A549 (cell line): ENCODE measurements around the gene DNAJC18. TPM values are rescaled to one million over a fixed set of nuclear protein-coding genes. Genes with fewer than 3 reads are reported as not detected.
"Not testable (repeated sequence)": the region's sequence is repeated elsewhere in the genome, so short reads cannot be mapped to it uniquely, and the experiment has no call there.

Experiments
- ATAC-seq, 2 experiments: fragments of 200-7000 bp in 1 of 2; fragments of >200 bp in 1 of 2; cut with Nextera tagmentation in 1 of 2; cut with Tn5 transposase in 1 of 2; 3 replicates each; pipeline versions ENCODE4 v1.8.0 to v1.9.1; 2018 to 2020; ENCODE audit warnings: mild to moderate bottlenecking in 1 of 2, moderate library complexity in 1 of 2
- CTCF ChIA-PET: fragments of 300-600 bp; sonication (Branson Sonifier 250); formaldehyde crosslinking; extraction: SDS; loops from one replicate; lab custom pipeline; 2021; ENCODE audit warnings: antibody characterized with exemption, inconsistent platforms; lab: Yijun Ruan, JAX
- POLR2A ChIA-PET: fragments of 350-600 bp; formaldehyde crosslinking; extraction: SDS; loops from one replicate; lab custom pipeline; 2021; ENCODE audit warnings: antibody characterized with exemption, inconsistent platforms; lab: Yijun Ruan, JAX
- DNase-seq, 2 experiments: peaks; one replicate each; pipeline versions ENCODE4 v3.0.0 to v3.0.0-alpha.2; 2011 to 2016; ENCODE audit warnings: low read depth in 1 of 2, low spot score in 1 of 2
- FAIRE-seq: peaks from 2 replicates; lab custom pipeline; 2011; peaks lifted over from hg19 to GRCh38; lab: Jason Lieb, UNC
- H3K27ac ChIP-seq, 2 experiments: fragments of >200 bp; sonication (Bioruptor Twin); formaldehyde crosslinking; 3 replicates each; pipeline ENCODE4 v1.5.1; 2016 to 2017
- H3K4me1 ChIP-seq: fragments of >200 bp; sonication (Bioruptor Twin); formaldehyde crosslinking; 3 replicates; pipeline ENCODE4 v1.6.1; 2016
- H3K4me2 ChIP-seq: fragments of >200 bp; sonication (Bioruptor Twin); formaldehyde crosslinking; 3 replicates; pipeline ENCODE4 v1.6.1; 2016
- H3K4me3 ChIP-seq: fragments of >200 bp; sonication (Bioruptor Twin); formaldehyde crosslinking; 3 replicates; pipeline ENCODE4 v1.5.1; 2016
- H3K9me3 ChIP-seq: fragments of >200 bp; sonication (Bioruptor Twin); formaldehyde crosslinking; 3 replicates; pipeline ENCODE4 v1.6.1; 2016
- CBX8 ChIP-seq: fragments of 200-600 bp; sonication (generic); IDR thresholded peaks from 2 replicates; pipeline ENCODE4 v1.6.1; 2016
- CEBPB ChIP-seq, 2 experiments: fragments of >200 bp in 1 of 2; sonication (Bioruptor Twin) in 1 of 2; formaldehyde crosslinking in 1 of 2; IDR thresholded peaks; 2 replicates each; pipeline ENCODE4 v1.6.1; 2012 to 2016
- CHD2 ChIP-seq: fragments of 150-350 bp; IDR thresholded peaks from 2 replicates; pipeline ENCODE4 v1.6.1; 2014; ENCODE audit warnings: low read length; ENCODE audit not compliant: partially characterized antibody
- EHF ChIP-seq: fragments of 250-450 bp; sonication (Bioruptor Pico); IDR thresholded peaks from 2 replicates; pipeline ENCODE4 v1.5.0; 2020; ENCODE audit warnings: mild to moderate bottlenecking
- EHMT2 ChIP-seq: fragments of 200-600 bp; sonication (generic); IDR thresholded peaks from 2 replicates; pipeline ENCODE4 v1.6.1; 2016; ENCODE audit warnings: antibody characterized with exemption, low read depth, mild to moderate bottlenecking, moderate library complexity
- EP300 ChIP-seq, 2 experiments: fragments of >200 bp; sonication (Bioruptor Twin); formaldehyde crosslinking; IDR thresholded peaks; 2 replicates in 1 of 2; 3 replicates in 1 of 2; pipeline ENCODE4 v1.6.1; 2016 to 2017
- FOSB ChIP-seq: fragments of 250-450 bp; sonication (Bioruptor Pico); IDR thresholded peaks from 2 replicates; pipeline ENCODE4 v1.5.0; 2020; ENCODE audit warnings: mild to moderate bottlenecking, moderate library complexity
- HOXB5 ChIP-seq: fragments of 250-450 bp; sonication (Bioruptor Pico); IDR thresholded peaks from 2 replicates; pipeline ENCODE4 v1.5.0; 2020; ENCODE audit warnings: mild to moderate bottlenecking, moderate library complexity
- JUN ChIP-seq, 2 experiments: fragments of >200 bp; sonication (Bioruptor Twin); formaldehyde crosslinking; IDR thresholded peaks; 2 replicates in 1 of 2; 3 replicates in 1 of 2; pipeline ENCODE4 v1.6.1; 2016 to 2017
- MAZ ChIP-seq: fragments of 150-350 bp; IDR thresholded peaks from 2 replicates; pipeline ENCODE4 v1.6.1; 2014; ENCODE audit warnings: antibody characterized with exemption, low read depth, low read length, borderline replicate concordance
- NR3C1 ChIP-seq: fragments of >200 bp; sonication (Bioruptor Twin); formaldehyde crosslinking; IDR thresholded peaks from 3 replicates; pipeline ENCODE4 v1.6.1; 2017
- PHF8 ChIP-seq: fragments of 200-600 bp; sonication (generic); IDR thresholded peaks from 2 replicates; pipeline ENCODE4 v1.6.1; 2016; ENCODE audit warnings: low read depth, mild to moderate bottlenecking, antibody characterized with exemption, moderate library complexity, borderline replicate concordance
- RFX5 ChIP-seq: fragments of 450-650 bp; IDR thresholded peaks from 2 replicates; pipeline ENCODE4 v1.7.1; 2014; ENCODE audit warnings: antibody characterized with exemption, mild to moderate bottlenecking, moderate library complexity
- RNF2 ChIP-seq: fragments of 200-600 bp; sonication (generic); IDR thresholded peaks from 2 replicates; pipeline ENCODE4 v1.6.1; 2016; ENCODE audit warnings: low read depth, mild to moderate bottlenecking, antibody characterized with exemption, moderate library complexity, borderline replicate concordance
- SMC3 ChIP-seq: fragments of >200 bp; sonication (Bioruptor Twin); formaldehyde crosslinking; IDR thresholded peaks from 3 replicates; pipeline ENCODE4 v1.6.1; 2018; ENCODE audit warnings: inconsistent platforms
- TFCP2L1 ChIP-seq: fragments of 250-450 bp; sonication (Bioruptor Pico); IDR thresholded peaks from 2 replicates; pipeline ENCODE4 v1.5.0; 2021; ENCODE audit warnings: mild to moderate bottlenecking
- TP53 ChIP-seq: fragments of 250-450 bp; sonication (Bioruptor Pico); IDR thresholded peaks from 2 replicates; pipeline ENCODE4 v1.5.0; 2021; ENCODE audit warnings: mild to moderate bottlenecking, moderate library complexity
- WGBS: methylation state at CpG from one replicate; pipeline ENCODE4 v1.1.6; 2017; ENCODE audit errors: missing lambda C conversion rate; 5-methylcytosine and 5-hydroxymethylcytosine counted together
- polyA plus RNA-seq, 4 experiments: library from polyadenylated mRNA; depleted of rRNA in 3 of 4; stranded (reverse); fragments of >200 nt; fragmentation: RNase III in 1 of 4; extraction: RNeasy Plus Mini Kit Qiagen cat#74134 plus additional on column Dnase treatment in 1 of 4; gene quantifications; 2 replicates in 3 of 4; 3 replicates in 1 of 4; pipeline ENCODE4 v1.2.3, GENCODE V29; 2011 to 2017
- TF ChIP-seq, protein P1 (sequence below): IDR thresholded peaks from 2 replicates; pipeline ENCODE4 v1.6.1; 2012
- TF ChIP-seq, protein P2 (sequence below): fragments of 450-650 bp; IDR thresholded peaks from 2 replicates; pipeline ENCODE4 v1.6.1; 2014; ENCODE audit warnings: antibody characterized with exemption
- TF ChIP-seq, protein P3 (sequence below): fragments of 250-450 bp; sonication (Bioruptor Pico); IDR thresholded peaks from 2 replicates; pipeline ENCODE4 v1.5.0; 2020; ENCODE audit warnings: low read depth, mild to moderate bottlenecking, moderate library complexity

The DNAJC18 gene
- polyA plus RNA-seq, 2 of the 4 experiments (the other 2 are of a cell fraction), result 5.3 TPM

DNA sequence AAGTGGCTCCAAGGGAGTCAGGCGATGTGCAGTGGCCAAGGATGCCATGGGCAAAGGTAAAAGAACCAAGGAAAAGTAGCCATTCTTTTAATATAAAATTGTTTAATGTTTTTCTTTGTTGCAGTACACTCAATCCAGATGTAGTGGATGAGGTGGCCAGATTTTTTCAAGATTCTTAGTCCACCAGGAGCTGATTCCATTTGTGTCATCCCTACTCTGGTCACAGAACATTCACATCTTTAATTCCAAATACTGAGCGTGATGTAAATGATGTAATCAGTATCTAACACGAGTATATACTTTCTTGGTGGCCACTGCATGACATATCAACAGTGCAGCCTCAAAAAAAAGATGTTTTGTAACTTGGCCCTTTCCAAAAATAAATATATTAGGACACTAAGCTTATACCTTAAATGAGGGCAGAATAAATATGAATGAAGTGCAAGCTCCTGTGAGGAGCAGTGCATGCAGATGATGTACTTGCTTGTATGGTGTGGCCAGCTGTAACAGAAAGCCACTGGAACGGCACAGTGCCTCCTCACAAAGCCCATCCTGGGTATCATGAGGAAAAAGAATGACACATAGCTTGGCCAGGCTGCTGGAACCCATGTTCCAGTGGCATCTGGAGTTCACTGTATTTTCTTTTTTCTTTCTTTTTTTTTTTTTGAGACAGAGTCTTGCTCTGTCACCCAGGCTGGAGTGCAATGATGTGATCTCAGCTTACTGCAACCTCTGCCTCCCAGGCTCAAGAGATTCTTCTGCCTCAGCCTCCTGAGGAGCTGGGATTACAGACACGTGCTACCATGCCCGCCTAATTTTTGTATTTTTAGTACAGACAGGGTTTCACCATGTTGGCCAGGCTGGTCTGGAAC is 29.0 kb downstream of the DNAJC18 start:
- FAIRE-seq, result no peak
- WGBS, result 52% methylated on average over 6 of the region's 6 CpGs
- POLR2A ChIA-PET, result interaction anchor here (1.5 kb wide), 1 partner anchor 151 kb away, joined by 3 read pairs; the partner anchor contains the start of gene UBE2D2

DNA sequence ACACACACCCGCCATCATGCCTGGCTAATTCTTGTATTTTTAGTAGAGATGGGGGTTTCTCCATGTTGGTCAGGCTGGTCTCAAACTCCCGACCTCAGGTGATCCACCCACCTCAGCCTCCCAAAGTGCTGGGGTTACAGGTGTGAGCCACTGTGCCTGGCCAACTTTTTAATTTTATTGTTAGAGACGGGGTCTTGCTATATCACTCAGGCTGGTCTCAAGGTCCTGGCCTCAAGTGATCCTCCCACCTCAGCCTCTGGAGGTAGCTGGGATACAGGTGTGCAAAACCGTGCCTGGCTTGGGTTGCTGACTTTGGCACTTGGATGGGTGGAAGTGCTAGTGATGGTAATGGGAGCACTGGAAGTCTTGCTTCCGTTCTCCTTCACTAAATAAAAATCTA is 30.2 kb downstream of the DNAJC18 start:
- H3K4me2 ChIP-seq, H3K27ac ChIP-seq, FAIRE-seq, DNase-seq, ATAC-seq, H3K4me1 ChIP-seq, POLR2A ChIA-PET, H3K9me3 ChIP-seq, H3K4me3 ChIP-seq: not testable (repeated sequence)
- WGBS, result 77% methylated on average over 5 of the region's 5 CpGs
- CTCF ChIA-PET, result interaction anchor here (1.5 to 4.9 kb wide), 4 partner anchors 12 to 356 kb away, joined by 4 to 57 read pairs (median 10); no protein-coding TSS in a partner anchor

More for the DNA sequence above, 29.0 kb downstream of the DNAJC18 start:
- no peak overlapping the region for H3K4me2 ChIP-seq
- TF ChIP-seq, protein P1, sequence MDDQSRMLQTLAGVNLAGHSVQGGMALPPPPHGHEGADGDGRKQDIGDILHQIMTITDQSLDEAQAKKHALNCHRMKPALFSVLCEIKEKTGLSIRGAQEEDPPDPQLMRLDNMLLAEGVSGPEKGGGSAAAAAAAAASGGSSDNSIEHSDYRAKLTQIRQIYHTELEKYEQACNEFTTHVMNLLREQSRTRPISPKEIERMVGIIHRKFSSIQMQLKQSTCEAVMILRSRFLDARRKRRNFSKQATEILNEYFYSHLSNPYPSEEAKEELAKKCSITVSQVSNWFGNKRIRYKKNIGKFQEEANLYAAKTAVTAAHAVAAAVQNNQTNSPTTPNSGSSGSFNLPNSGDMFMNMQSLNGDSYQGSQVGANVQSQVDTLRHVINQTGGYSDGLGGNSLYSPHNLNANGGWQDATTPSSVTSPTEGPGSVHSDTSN, result no peak
- TF ChIP-seq CEBPB (IDR thresholded peaks at IDR 0.05) (no peak), FOSB (no peak), JUN (IDR thresholded peaks at IDR 0.05) (no peak), SMC3 (no peak), RFX5 (no peak), TP53 (no peak), PHF8 (no peak), NR3C1 (no peak)
- no peak for DNase-seq
- CTCF ChIA-PET, result interaction anchor here (1.0 to 4.9 kb wide), 5 partner anchors 11 to 355 kb away, joined by 3 to 57 read pairs (median 6); no protein-coding TSS in a partner anchor
- no peak overlapping the region for H3K27ac ChIP-seq
- H3K4me3 ChIP-seq, result no peak overlapping the region
- no peaks in the 10 kb centered on the region for H3K4me1 ChIP-seq
- no peak for ATAC-seq
- no peaks in the 10 kb centered on the region for H3K9me3 ChIP-seq

DNA sequence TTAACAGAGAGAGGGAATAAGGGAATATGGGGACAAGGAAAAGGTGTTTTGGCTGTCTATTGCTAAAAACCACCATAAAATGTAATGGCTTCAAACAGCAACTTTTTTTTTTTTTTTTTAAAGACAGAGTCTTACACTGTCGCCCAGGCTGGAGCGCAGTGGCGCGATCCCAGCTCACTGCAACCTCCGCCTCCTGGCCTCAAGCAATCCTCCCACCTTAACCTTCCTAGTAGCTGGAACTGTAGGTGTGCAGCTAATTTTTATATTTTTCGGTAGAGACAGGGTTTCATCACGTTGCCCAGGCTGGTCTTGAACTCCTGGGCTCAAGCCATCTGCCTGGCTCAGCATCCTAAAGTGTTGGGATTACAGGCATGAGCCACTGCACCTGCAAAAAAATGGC is 31.1 kb downstream of the DNAJC18 start:
- no peak for DNase-seq
- TF ChIP-seq CHD2 (no peak), FOSB (no peak), TFCP2L1 (CRISPR knock-in tag) (no peak), EHF (CRISPR knock-in tag) (no peak), HOXB5 (CRISPR knock-in tag) (no peak)
- TF ChIP-seq, protein P2, sequence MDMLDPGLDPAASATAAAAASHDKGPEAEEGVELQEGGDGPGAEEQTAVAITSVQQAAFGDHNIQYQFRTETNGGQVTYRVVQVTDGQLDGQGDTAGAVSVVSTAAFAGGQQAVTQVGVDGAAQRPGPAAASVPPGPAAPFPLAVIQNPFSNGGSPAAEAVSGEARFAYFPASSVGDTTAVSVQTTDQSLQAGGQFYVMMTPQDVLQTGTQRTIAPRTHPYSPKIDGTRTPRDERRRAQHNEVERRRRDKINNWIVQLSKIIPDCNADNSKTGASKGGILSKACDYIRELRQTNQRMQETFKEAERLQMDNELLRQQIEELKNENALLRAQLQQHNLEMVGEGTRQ, result no peak
- no peak for FAIRE-seq
- ChIA-PET POLR2A (no interaction called here), CTCF (interaction anchor here (0.6 to 6.1 kb wide), 3 partner anchors 14 to 72 kb away, joined by 3 to 48 read pairs (median 4); no protein-coding TSS in a partner anchor)
- 89% methylated on average over 7 of the region's 7 CpGs for WGBS
- Histone ChIP-seq H3K27ac (no peak overlapping the region), H3K4me3 (no peak overlapping the region), H3K4me2 (no peak overlapping the region), H3K9me3 (no peaks in the 10 kb centered on the region), H3K4me1 (peaks cover 8% of the 10 kb centered on the region)
- ATAC-seq, result no peak

DNA sequence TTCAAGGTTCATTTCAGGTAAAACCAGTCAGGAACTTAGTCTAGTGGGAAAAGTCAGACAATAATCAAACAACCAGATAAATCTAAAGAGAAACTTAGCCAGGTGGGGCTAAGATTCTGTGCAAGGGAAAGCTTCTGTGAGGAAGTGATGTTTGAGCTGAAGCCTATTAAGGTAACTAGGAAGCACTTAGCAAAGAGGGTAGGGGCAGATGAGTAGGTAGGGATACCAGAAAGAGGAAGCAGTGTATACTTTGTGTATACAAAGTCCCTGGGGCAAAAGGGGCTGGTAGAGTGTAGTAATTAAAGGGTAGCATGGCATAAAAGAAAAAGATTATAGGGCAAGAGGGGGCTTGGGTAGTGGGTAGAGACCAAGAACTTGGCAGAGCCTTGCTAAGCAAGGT is 31.8 kb downstream of the DNAJC18 start:
- ATAC-seq, result no peak
- DNase-seq, result no peak
- Histone ChIP-seq H3K4me1 (peaks cover 12% of the 10 kb centered on the region), H3K4me2 (no peak overlapping the region), H3K9me3 (no peaks in the 10 kb centered on the region), H3K27ac (no peak overlapping the region), H3K4me3 (no peak overlapping the region)
- FAIRE-seq, result no peak
- ChIA-PET CTCF (interaction anchor here (1.2 to 6.1 kb wide), 3 partner anchors 13 to 15 kb away, joined by 3 to 48 read pairs (median 4); partner anchors contain the start of gene PROB1), POLR2A (no interaction called here)
- TF ChIP-seq, protein P3, sequence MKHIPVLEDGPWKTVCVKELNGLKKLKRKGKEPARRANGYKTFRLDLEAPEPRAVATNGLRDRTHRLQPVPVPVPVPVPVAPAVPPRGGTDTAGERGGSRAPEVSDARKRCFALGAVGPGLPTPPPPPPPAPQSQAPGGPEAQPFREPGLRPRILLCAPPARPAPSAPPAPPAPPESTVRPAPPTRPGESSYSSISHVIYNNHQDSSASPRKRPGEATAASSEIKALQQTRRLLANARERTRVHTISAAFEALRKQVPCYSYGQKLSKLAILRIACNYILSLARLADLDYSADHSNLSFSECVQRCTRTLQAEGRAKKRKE, result no peak
- TF ChIP-seq MAZ (no peak), CBX8 (no peak), RNF2 (no peak), EP300 (IDR thresholded peaks at IDR 0.05) (no peak), EHMT2 (no peak), CEBPB (IDR thresholded peaks at IDR 0.05) (no peak)
